GM18907 (cell line): ENCODE data around the gene RPL32.
A peak's percentile ranks its signal among the peaks of the same experiment; 100 is the strongest.

ENCODE experiments used
- ATAC-seq: cut with Tn5 transposase; IDR thresholded peaks from one replicate; pipeline ENCODE4 v1.9.1; 2021; ENCODE audit warnings: mild to moderate bottlenecking, moderate library complexity; ENCODE audit not compliant: unreplicated experiment

The RPL32 gene

DNA sequence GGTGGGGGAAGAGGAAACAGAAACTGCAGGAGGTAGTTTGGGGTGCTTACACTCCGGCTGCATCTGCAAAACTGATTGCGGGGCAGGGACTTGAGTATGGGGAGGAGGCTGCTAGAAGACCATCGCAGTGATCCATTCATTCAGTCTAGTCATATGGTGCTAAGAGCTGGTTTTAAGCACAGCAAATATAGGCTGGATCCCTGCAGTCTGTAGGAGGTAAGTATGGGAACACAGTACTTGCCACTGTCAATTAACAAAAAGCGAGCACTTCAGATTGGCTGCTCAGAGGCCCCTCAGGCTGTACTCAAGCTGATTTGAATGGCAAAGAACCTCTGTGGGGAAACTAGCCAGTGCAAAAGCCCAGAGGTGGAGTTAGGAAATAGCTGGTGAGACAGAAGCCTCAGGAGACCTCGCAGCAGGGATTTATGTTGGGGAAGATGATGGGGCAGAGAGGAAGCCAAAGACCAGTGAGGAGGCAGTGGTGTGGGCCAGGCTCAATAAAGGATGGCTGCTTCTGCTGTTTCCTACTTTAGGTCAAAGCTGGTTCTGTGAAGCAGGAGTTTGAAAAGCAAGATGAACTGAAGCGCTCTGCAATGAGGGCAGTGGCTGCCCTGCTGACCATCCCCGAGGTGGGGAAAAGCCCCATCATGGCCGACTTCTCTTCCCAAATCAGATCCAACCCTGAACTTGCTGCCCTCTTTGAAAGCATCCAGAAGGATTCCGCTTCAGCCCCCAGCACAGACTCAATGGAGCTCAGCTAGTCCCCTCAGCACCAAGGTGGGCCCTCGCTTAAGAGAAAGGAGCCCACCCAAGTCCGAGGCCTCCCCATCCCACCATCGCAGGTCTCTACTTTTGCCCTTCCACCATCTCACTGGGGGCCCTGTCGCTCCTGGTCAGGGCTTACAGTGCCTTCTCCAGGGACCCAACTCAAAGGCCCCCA, 7.9 kb downstream of the RPL32 start:
- no peak for ATAC-seq

DNA sequence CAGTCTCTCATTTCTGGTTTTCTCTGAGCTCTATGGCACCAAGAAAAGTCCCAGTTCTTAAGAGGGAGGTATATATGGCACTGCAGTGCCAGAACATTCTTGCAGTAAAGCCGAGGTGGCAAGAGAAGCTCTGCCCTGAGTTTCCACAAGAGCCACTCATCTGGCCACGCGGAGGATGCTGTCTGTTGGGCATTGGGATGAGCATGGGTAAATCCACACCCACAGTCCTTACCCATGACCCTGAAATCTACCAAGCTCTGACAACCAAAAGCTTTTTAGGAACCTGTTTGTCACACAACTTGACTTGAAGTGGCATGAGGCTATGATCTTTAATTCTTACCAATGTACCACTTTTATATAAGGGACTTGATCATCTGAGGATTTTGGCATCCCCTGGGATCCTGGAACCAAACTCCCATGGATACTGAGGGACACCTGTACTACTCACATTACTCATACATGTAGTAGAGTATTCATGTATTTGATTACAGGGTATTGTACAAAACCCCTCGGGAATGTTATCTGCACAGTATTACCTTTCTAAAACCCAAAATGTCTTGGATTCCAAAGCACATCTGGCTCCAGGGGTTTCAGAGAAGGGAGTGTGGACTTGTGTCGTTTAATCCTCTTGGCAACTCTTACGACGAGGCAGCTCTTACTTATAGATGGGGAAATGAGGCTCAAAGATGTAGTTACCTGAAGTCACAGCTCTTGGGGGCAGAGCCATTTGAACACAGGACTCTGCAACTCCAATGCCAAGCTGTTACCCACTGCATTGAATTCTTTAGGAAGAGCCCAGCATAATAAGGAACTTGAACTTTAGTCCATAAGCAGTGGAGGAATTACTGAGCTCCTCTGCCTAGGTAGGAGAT, 8.8 kb downstream of the RPL32 start:
- ATAC-seq: no peak

DNA sequence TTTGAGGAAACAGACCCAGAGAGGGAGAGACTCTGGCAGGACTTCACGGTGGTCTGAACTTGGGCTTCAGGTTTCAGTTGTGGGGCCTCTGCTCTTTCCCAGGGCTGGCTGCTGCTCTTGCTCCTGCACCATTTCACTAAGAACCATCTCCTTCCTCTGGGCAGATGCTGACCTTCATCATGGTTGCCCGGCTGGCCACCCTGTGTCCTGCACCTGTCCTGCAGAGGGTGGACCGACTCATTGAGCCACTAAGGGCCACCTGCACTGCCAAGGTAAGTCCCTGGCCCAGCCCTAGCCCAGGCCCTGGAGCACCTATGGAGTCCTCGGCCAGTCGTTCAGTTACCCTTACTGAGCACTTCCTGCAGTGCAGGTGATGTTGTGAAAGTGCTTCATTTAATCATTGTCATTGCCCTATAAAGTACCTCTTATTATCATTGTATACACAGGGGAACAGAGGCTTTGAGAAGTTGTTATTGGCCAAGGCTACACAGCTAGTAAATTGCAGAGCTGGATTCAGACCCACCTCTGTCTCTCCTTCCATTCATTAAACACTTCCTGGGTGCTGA, 10.0 kb downstream of the RPL32 start:
- ATAC-seq: no peak

DNA sequence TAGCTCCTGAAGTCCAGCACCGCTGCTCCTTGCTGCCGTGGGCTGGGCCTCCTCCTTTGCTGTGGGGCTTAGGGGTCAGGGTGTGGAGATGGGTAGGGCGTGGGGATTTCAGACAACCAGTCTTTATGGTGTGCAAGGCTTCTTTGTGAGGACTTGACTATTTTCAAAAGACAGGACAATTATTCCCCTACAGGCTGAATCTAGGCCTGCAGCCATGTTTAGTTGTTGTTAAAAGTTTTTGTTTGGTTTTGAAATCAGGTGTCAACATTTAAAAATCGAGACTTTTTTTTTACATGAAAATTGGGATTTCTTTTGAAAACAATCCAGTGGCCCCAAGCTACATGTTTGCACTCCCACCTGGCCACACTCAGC, 10.6 kb downstream of the RPL32 start:
- ATAC-seq: no peak

DNA sequence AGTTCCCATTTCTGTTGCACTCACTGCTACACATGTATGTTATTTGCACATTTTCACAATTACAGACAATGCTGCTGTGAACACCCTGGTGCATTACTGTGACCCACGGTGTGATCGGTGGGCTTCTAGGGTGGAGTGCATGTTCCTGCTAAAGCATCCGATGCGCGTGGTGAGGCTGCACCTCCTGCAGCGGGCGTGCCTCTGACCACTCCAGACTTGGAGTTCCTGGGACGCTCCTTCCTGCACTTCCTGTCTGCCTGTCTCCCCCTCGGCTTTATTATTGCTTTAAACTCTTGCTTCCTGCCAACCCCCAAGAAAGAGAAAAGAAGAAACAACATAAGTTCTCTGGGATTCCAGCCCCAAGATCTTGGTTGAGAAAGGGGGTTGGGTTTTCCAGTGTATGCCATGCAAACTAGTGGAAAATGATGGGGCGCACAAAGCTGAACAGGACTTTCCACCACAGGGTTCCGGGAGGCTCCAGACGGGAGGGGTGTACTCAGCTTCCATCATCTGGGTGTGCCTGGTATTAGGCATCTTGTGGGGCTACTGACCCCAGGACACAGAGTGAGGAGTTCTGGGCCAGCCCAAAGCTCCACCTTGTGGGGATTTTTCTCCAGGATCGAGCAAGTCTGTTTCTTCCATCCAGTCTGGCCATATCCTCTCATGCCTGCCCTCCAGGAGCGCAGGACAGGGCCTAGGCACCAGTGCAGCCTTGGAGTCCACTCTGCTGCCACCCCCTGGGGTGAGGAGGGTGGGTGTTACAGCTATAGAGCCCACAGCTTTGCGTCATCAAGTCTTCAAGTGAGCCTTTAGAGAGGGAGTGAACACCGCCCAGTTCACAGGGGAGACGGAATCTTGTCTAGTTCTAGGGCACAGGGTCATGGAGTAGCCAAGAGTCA, 11.2 kb downstream of the RPL32 start:
- ATAC-seq: no peak

DNA sequence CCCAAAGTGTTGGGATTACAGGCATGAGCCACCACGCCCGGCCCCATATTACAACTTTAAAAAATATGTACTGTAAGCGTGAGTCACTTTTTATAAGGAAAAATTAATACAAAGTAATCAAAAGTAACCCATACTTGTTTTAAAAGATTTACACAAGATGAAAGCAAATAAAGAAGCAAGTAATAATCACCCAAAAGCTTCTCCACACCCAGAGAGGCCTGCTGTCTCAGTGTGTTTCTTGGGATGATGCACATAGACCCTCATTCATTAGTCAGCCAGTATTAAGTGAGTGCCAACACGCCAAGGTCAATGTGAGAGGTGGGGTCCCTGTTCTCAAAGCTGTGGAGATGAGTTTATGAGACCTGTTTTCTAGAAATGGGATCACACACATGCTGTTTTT, 12.0 kb downstream of the RPL32 start:
- no peak for ATAC-seq

DNA sequence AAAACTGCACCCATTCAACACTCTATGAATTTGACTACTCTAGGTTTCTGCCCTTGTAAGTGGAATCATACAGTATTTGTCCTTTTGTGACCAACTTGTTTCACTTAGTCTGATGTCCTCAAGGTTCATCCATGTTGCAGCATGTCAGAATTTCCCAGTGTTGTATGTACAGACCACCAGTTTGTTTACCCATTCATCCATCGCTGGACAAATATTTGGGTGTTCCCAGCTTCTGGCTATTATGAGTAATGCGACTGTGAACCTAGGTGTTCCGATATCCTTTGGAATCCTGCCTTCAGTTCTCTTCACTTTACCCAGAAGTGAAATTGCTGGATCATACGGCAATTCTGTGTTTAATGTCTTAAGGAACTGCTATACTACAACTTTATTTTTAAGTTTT, 12.6 kb downstream of the RPL32 start:
- no peak for ATAC-seq

DNA sequence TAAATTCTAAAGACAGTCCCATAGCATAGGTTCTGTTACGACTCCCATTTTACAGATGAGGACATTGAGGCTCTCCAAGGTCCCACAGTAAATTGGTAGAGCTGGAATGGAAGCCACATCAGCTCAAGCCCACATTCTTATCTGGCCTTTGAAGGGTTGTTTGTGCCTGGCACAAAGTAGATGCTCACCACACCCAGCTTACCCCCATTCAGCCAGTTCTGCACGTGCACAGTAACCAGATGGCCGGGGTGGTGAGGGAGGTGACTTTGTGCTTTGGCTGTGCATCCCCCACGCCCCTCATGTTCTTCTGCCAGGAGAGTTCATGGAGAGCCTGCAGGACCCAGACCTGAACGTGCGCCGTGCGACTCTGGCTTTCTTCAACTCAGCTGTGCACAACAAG, 16.2 kb downstream of the RPL32 start:
- no peak for ATAC-seq

DNA sequence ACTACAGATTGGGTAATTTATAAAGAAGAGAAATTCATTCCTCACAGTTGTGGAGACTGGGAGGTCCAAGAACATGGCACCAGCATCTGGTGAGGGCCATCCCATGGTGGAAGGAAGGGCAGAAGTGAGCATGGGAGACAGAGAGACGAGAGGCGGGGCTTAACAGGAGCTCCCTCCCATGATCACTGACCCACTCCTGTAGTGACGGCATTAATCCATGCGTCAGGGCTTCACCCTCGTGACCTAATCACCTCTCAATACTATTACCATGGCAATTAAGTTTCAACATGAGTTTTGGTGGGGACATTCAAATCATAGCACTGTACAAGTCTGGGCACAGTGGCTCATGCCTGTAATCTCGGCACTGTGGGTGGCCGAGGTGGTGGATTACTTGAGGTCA, 17.1 kb downstream of the RPL32 start:
- no peak for ATAC-seq

DNA sequence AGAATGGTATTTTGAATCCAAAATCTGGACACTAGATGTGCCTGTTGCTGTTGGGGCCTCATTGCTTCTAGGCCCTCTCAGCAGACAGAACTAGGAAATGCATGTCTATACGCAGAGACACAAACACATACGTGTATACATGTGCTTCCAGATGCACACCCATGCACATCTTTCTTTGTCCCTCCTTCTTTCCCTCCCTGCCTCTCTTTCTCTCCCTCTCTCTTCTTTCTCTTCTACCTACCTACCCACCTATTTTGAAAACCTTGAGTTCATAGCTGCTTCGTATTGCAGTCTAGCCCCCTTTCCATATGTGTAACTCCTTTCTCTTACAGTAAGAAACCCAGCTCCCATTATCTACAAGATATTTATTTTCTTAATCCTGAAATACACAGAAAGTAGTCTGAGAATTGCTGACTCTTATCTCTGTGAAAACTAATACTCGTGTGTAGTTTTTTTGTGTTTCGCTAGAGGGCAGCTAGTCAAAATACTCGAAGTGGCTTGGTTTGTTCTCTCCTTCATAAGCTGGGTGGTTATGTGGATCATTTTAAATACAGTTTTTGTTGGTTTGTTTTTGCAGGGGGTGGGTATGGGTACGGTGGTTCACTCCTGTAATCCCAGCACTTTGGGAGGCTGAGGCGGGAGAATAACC, 18.5 kb downstream of the RPL32 start:
- ATAC-seq: no peak

DNA sequence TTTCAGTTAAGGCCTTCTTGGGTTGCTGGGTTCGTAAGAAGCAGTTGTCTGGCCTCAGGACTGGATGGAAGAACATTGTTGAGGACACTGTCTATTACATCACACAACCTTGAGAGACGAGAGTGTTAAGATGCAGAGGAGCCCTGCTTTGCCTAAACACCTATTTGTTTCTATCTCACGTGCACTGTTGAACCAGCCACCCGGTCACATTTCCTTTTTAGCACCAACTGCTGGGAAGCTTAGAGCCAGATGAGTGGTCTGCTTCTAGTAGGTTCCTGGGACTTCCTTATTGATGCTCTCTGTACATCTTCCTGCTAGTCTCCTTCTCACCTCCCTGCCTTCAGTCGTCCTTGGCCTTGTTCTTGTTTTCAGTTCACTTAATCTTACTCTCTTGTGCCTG, 22.6 kb downstream of the RPL32 start:
- peak; percentile 60 for ATAC-seq

DNA sequence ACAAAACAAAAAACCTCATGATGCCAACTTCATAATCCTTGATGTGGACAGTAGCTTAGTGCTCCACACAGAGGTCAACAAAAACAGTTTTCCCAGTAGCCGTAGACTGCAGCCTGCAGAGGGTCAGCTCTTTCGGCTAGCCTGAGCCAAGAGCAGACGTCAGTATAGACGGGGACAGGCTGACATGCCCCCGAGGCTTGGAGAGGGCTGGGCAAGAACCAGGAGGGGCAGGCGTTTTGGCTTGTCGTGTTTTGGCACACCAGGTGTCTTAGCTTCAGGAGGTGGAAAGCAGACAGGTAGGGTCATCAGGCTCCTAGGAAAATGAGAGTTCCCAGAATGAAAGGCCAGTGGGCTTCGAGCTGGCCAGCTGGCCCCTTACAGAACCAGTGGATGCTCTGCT, 23.1 kb downstream of the RPL32 start:
- no peak for ATAC-seq

DNA sequence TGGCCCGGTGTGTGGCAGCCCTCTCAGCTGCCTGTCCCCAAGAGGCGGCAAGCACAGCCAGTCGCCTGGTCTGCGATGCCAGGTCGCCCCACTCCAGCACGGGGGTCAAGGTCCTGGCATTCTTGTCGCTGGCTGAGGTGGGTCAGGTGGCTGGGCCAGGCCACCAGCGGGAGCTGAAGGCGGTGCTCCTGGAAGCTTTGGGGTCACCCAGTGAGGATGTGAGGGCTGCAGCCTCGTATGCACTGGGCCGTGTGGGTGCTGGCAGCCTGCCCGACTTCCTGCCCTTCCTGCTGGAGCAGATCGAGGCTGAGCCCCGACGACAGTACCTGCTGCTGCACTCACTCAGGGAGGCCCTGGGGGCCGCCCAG, 24.0 kb downstream of the RPL32 start:
- ATAC-seq: no peak

DNA sequence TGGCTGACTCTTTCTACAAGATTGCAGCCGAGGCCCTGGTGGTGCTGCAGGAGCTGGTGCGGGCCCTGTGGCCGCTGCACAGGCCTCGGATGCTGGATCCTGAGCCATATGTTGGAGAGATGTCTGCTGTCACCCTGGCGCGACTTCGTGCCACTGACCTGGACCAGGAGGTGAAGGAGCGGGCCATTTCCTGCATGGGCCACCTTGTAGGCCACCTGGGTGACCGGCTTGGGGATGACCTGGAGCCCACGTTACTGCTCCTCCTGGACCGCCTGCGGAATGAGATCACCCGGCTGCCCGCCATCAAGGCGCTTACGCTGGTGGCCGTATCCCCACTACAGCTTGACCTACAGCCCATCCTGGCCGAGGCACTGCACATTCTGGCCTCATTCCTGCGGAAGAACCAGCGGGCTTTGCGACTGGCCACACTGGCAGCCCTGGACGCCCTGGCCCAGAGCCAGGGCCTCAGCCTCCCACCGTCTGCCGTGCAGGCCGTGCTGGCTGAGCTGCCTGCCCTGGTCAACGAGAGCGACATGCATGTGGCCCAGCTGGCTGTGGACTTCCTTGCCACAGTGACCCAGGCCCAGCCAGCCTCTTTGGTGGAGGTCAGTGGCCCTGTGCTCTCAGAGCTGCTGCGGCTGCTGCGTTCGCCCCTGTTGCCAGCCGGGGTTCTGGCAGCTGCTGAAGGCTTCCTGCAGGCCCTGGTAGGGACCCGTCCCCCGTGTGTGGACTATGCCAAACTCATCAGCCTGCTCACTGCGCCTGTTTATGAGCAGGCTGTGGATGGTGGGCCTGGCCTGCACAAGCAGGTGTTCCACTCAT, 24.6 kb downstream of the RPL32 start:
- no peak for ATAC-seq

DNA sequence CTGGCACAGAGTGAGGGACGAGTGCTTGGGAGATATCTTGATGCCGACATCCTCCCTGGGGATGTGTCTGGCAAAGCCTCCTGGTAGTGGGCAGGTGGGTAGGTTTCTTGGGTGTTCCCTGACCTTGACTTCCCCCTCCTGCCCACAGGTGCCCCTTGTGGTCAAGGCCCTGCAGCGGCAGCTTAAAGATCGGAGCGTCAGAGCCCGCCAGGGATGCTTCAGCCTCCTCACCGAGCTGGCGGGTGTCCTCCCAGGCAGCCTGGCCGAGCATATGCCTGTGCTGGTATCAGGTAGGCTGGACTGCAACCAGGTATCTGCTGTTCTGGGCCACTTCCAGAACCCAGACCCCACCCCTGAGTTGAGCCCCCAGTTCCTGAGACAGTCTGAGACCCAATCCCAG, 25.6 kb downstream of the RPL32 start:
- ATAC-seq: no peak

DNA sequence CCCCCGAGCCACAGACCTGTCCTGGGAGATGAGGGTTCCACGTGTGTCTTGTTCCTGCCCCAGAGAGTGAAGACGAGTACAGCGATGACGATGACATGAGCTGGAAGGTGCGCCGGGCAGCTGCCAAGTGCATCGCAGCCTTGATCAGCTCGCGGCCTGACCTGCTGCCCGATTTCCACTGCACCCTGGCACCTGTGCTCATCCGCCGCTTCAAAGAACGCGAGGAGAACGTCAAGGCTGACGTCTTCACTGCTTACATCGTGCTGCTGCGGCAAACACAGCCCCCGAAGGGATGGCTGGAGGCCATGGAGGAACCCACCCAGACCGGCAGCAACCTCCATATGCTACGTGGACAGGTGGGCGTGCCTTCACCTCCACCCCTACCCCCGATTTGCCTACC, 26.3 kb downstream of the RPL32 start:
- no peak for ATAC-seq

DNA sequence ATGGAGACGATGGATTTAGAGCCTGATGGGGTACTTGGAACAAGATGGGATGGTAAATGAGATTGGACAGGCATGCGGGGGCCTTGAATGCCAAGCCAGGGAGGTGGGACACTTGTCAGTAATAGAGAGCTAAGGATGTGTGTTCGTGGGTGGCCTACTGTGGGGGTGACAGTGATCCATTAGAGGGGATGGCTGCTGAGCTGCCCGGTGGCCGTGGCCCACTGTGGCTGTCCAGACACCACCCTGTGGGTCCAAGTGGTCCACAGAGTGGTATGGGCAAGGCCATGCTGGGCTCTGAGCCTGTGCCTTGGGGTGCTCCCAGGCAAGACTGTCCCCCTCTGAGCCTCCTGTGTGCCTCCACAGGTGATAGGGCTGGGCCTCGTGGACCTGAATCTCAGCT, 27.4 kb downstream of the RPL32 start:
- ATAC-seq: no peak

DNA sequence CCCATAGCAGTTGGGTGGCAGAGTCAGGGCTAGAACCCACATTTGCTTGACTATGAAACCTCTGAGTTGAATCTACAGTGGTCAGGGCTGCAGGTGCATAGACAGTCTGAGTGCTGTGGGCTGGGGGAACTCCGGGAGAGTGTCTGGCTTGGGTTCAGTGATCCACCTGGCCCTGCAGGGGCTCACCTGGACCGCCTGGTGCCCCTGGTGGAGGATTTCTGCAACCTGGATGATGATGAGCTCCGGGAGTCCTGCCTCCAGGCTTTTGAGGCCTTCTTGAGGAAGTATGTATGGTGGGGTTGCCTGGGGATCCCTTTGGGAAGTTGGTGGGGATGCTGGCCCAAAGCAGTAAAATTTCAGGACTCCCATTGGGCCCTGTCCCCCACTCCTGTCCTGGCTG, 28.6 kb downstream of the RPL32 start:
- ATAC-seq: no peak

DNA sequence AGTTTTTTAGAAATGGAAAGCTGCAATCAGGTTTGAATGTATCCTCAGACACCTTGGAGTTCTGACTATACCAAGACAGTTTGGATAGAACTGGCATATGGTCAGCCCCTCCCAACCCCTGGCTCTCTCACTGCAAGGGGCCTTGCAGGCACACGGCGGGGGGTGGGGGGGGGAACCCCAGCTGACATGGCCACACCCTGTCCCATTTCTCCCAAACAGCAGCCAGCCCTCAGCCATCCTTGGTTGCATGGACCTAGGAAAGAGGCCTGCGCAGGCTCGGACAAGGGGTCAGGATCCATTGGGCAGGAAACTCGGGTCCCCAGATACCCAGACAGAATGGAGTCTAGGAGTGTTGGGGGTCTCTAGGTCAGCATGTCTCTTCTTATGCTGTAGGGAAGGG, 30.4 kb downstream of the RPL32 start:
- no peak for ATAC-seq
